VCaP (cell line): ENCODE measurements around the gene CAPN9.
A peak's percentile ranks its signal among the peaks of the same experiment; 100 is the strongest.
"Not testable (repeated sequence)": the region's sequence is repeated elsewhere in the genome, so short reads cannot be mapped to it uniquely, and the experiment has no call there.

ENCODE experiments used
- H3K27ac ChIP-seq: fragments of 450-650 bp; 2 replicates; pipeline ENCODE4 v1.5.1; 2017
- TF ChIP-seq, protein P1 (sequence below): fragments of 450-650 bp; conservative IDR thresholded peaks from 2 replicates; pipeline ENCODE4 v1.5.1; 2017; ENCODE audit warnings: mild to moderate bottlenecking, moderate library complexity

The CAPN9 gene

DNA sequence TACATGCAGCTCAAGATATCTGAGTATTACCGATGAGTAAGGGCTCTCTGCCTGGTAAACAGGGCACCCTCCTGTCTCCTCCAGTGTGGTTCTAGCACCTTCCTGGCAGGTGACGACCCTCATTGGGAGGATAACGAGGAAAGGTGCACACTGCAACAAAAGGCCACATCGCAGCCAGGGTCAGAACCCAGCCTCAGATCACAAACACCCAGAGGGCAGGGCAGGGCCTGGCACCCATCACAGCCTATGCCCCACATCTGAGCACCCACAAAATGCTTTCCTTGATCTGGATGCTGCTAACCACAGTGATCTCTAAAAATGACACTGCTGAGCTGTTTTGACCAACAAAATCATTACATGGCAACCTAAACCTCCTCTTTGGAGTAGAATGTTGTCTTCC lies 97.4 kb downstream of the CAPN9 start:
- H3K27ac ChIP-seq = no peak overlapping the region
- TF ChIP-seq, protein P1, sequence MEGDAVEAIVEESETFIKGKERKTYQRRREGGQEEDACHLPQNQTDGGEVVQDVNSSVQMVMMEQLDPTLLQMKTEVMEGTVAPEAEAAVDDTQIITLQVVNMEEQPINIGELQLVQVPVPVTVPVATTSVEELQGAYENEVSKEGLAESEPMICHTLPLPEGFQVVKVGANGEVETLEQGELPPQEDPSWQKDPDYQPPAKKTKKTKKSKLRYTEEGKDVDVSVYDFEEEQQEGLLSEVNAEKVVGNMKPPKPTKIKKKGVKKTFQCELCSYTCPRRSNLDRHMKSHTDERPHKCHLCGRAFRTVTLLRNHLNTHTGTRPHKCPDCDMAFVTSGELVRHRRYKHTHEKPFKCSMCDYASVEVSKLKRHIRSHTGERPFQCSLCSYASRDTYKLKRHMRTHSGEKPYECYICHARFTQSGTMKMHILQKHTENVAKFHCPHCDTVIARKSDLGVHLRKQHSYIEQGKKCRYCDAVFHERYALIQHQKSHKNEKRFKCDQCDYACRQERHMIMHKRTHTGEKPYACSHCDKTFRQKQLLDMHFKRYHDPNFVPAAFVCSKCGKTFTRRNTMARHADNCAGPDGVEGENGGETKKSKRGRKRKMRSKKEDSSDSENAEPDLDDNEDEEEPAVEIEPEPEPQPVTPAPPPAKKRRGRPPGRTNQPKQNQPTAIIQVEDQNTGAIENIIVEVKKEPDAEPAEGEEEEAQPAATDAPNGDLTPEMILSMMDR = no peak

DNA sequence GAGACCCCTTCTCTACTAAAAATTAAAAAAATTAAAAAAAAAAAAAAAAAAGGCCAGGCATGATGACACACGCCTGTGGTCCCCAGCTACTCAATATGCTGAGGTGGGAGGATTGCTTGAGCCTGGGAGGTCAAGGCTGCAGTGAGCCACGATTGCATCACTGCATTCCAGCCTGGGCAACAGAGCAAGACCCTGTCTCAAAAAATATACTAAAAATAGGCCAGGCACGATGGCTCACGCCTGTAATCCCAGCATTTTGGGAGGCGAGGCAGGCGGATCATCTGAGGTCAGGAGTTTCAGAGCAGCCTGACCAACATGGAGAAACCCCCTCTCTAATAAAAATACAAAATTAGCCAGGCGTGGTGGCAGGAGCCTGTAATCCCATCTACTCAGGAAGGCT lies 98.0 kb downstream of the CAPN9 start:
- not testable (repeated sequence) for H3K27ac ChIP-seq

DNA sequence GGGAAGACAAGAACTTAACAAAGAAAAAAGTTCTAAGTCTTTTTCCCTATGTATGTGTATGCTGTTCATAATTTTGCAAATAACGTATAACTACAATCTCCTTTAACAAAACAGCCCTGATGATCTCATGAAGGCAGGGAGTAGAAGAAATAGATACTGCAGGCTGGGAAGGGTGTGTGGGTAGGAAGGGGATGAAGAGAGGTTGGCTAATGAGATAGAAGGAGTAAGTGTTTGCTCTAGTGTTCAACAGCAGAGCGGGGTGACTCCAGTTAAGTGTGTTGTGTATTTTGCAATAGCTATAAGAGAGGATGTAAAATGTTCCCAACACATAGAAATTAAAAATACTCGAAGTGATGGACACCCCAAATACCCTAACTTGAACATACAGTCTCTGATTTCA lies 101.0 kb downstream of the CAPN9 start:
- no peak overlapping the region for H3K27ac ChIP-seq
- TF ChIP-seq, protein P1 = no peak

DNA sequence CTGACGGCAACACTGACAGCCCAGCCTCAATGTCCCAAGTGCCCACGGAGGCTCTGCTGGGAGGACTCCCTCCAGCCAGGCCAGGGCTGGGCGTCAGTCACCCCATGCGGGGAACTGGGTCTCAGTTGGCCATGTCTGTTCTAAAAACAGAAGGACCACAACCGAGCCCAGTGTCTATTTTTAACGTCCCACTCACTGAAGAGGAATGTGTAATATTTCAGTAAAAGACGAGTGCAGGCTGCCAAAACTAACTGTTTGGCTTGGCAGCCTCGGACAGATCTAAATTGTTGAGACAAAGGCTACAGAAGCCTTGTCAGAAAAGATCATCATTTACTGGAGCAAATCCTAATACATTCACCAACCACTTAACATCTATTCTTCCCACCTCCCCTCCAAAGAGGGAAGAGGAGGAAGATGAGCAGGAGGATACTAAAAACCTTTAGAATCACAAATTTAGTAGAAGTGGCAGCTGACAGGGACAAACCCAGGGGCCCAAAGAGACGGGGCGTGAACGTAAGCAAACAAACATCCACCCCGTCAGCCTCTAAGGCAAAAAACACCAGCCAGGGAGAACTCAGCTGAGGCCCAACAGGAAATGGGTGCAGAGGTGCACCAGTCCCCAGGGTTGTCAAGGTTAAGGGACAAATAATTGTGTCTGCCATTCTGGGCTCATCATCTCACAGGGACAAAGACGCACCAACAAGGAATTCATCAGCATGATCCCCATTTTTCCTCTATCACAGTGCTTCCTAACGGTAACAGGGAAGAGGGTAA lies 102.5 kb downstream of the CAPN9 start:
- TF ChIP-seq, protein P1 = no peak
- peak overlapping the region; percentile 24; the same call in 1 of the 2 replicates for H3K27ac ChIP-seq

DNA sequence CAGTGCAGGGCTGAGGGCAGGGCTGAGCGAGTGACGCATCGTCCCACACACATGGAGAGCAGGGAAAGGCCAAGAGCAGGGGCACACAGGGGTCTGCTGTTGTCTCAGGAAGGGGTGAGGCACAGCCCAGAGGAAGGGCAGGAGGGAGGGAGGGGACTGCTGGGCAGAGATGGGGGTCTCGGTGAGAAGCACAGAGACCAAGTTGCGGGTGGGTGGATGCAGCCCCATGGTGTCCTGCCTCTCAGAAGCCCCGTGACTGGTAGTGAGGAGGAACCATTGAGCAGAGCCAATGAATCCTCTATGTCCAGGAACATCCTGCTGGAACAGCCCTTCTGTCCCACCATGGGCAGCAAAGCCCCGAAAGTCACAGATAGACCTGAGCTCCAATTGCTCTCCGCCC lies 103.4 kb downstream of the CAPN9 start:
- TF ChIP-seq, protein P1 = no peak
- H3K27ac ChIP-seq = no peak overlapping the region; the same call in 1 of the 2 replicates

DNA sequence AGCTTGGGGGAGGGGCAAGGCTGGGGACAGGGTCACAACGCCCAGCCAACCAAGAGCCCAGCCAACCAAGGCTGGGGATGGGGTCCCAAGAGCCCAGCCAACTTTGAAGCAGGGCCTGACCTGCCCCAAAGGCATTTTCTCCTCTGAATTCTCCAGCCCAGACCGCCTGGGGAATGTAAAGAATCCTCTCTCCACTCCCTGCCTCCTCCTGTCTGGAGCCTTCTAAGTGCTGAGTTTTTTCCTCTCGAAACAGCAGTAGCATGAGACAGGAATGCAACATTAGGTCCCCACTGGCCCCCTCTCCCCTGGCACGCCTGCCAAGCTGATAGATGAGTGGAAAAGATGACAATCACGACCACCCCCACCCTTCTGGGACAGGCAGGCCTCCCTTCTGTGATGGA lies 104.1 kb downstream of the CAPN9 start:
- TF ChIP-seq, protein P1 = no peak
- H3K27ac ChIP-seq = no peak overlapping the region
